HepG2 (cell line): ENCODE data around the gene PTX4. TPM values are rescaled to one million over a fixed set of nuclear protein-coding genes. Genes with fewer than 3 reads are reported as not detected.

Source experiments
- ATAC-seq: fragments of 200-7000 bp; cut with Tn5 transposase; 3 replicates; pipeline ENCODE4 v1.9.1; 2020; ENCODE audit warnings: mild to moderate bottlenecking, moderate library complexity
- BruUV-seq: library from RNA; stranded (reverse); fragments of 400-500 nt; replicated peaks from 2 replicates; lab custom pipeline; 2021; lab: Mats Ljungman, UMichigan
- CTCF ChIA-PET: fragments of 300-600 bp; formaldehyde crosslinking; extraction: SDS; loops from one replicate; lab custom pipeline; 2021; ENCODE audit warnings: low total read pairs, inconsistent platforms, low intra/inter-chr PET ratio; lab: Yijun Ruan, JAX
- POLR2A ChIA-PET: fragments of 350-600 bp; sonication (Branson Sonifier 250); formaldehyde crosslinking; loops from one replicate; lab custom pipeline; 2020; ENCODE audit warnings: antibody characterized with exemption, inconsistent platforms; lab: Yijun Ruan, JAX
- DNase-seq: peaks from one replicate; pipeline ENCODE4 v3.0.0-alpha.2; 2015; ENCODE audit warnings: low spot score
- FAIRE-seq: peaks from 3 replicates; lab custom pipeline; 2011; peaks lifted over from hg19 to GRCh38; lab: Jason Lieb, UNC
- H2AFZ ChIP-seq: one replicate; pipeline ENCODE4 v1.6.1; 2011; ENCODE audit warnings: low read length, inconsistent platforms
- H3K27ac ChIP-seq: fragments of 300-600 bp; 3 replicates; pipeline ENCODE4 v1.8.0; 2011; ENCODE audit warnings: mixed run types, mild to moderate bottlenecking, mixed read lengths, low read length, inconsistent platforms; ENCODE audit not compliant: insufficient read depth; ENCODE audit errors: extremely low read length
- H3K27me3 ChIP-seq, 2 experiments: fragments of 200-600 bp in 1 of 2; 2 replicates in 1 of 2; 3 replicates in 1 of 2; pipeline versions ENCODE4 v1.6.0 to v1.8.0; 2011; ENCODE audit warnings: low read length in 2 of 2, mild to moderate bottlenecking in 2 of 2, moderate library complexity in 2 of 2, inconsistent platforms in 1 of 2; ENCODE audit not compliant: insufficient read depth in 2 of 2, control insufficient read depth in 1 of 2
- H3K36me3 ChIP-seq, 2 experiments: fragments of 200-600 bp in 1 of 2; replicated peaks in 1 of 2; 2 replicates in 1 of 2; 3 replicates in 1 of 2; pipeline versions ENCODE4 v1.5.1 to v1.8.0; 2011; ENCODE audit warnings: low read length in 2 of 2, inconsistent platforms in 1 of 2; ENCODE audit not compliant: insufficient read depth in 2 of 2, control insufficient read depth in 1 of 2
- H3K4me1 ChIP-seq: 2 replicates; pipeline ENCODE4 v1.5.1; 2012; ENCODE audit warnings: low read length, inconsistent platforms; ENCODE audit not compliant: insufficient read depth
- H3K4me2 ChIP-seq: 2 replicates; pipeline ENCODE4 v1.6.0; 2011; ENCODE audit warnings: low read depth, low read length, inconsistent platforms
- H3K4me3 ChIP-seq, 3 experiments: fragments of 200-600 bp in 1 of 3; sonication (generic), shearing (Covaris generic) in 1 of 3; replicated peaks in 1 of 3; 2 replicates each; pipeline ENCODE4 v1.5.1; 2011 to 2016; ENCODE audit warnings: low read length in 3 of 3, inconsistent platforms in 2 of 3, low read depth in 2 of 3, mild to moderate bottlenecking in 2 of 3, control low read depth in 1 of 3, mixed read lengths in 1 of 3; ENCODE audit not compliant: insufficient read depth in 1 of 3
- H3K79me2 ChIP-seq: one replicate; pipeline ENCODE4 v1.6.1; 2011; ENCODE audit warnings: low read length, inconsistent platforms; ENCODE audit not compliant: insufficient read depth
- H3K9ac ChIP-seq: 2 replicates; pipeline ENCODE4 v1.6.0; 2011; ENCODE audit warnings: mild to moderate bottlenecking, low read depth, low read length, inconsistent platforms; ENCODE audit not compliant: insufficient read depth
- H3K9me3 ChIP-seq: 2 replicates; pipeline ENCODE4 v1.5.1; 2012; ENCODE audit warnings: mild to moderate bottlenecking, low read length
- H4K20me1 ChIP-seq: 2 replicates; pipeline ENCODE4 v1.6.0; 2011; ENCODE audit warnings: inconsistent platforms, mild to moderate bottlenecking, low read length, moderate library complexity; ENCODE audit not compliant: insufficient read depth
- AKAP8 ChIP-seq: sonication (generic); formaldehyde crosslinking; IDR thresholded peaks from 2 replicates; pipeline ENCODE4 v1.5.1; 2020; ENCODE audit warnings: mild to moderate bottlenecking, missing genetic modification reagents
- ATF3 ChIP-seq: sonication (generic); formaldehyde crosslinking; IDR thresholded peaks from 2 replicates; pipeline ENCODE4 v1.4.0; 2020; ENCODE audit warnings: missing genetic modification reagents
- CENPX ChIP-seq: sonication (generic); formaldehyde crosslinking; IDR thresholded peaks from 2 replicates; pipeline ENCODE4 v1.9.0; 2021; ENCODE audit warnings: mild to moderate bottlenecking, missing genetic modification reagents, moderate library complexity
- DNMT1 ChIP-seq: sonication (generic); formaldehyde crosslinking; IDR thresholded peaks from 2 replicates; pipeline ENCODE4 v1.5.1; 2020; ENCODE audit warnings: mild to moderate bottlenecking, missing genetic modification reagents
- ETV5 ChIP-seq: IDR thresholded peaks from 2 replicates; pipeline ENCODE4 v1.6.1; 2018; ENCODE audit warnings: missing biosample characterization, missing genetic modification reagents, inconsistent platforms, borderline replicate concordance
- HNF1B ChIP-seq: sonication (generic); formaldehyde crosslinking; IDR thresholded peaks from 2 replicates; pipeline ENCODE4 v1.5.1; 2020; ENCODE audit warnings: mild to moderate bottlenecking, moderate library complexity, missing genetic modification reagents
- ISL2 ChIP-seq: sonication (generic); formaldehyde crosslinking; IDR thresholded peaks from 2 replicates; pipeline ENCODE4 v1.5.0; 2020; ENCODE audit warnings: missing genetic modification reagents
- KDM6A ChIP-seq: IDR thresholded peaks from 2 replicates; pipeline ENCODE4 v1.6.1; 2016; ENCODE audit warnings: low read depth
- PHF21A ChIP-seq: sonication (generic); formaldehyde crosslinking; IDR thresholded peaks from 2 replicates; pipeline ENCODE4 v1.5.0; 2020; ENCODE audit warnings: mild to moderate bottlenecking, missing genetic modification reagents
- PRDM10 ChIP-seq: sonication (generic); formaldehyde crosslinking; IDR thresholded peaks from 2 replicates; pipeline ENCODE4 v1.4.0; 2020; ENCODE audit warnings: low read depth, missing genetic modification reagents
- RNF2 ChIP-seq: fragments of 450-650 bp; conservative IDR thresholded peaks from 2 replicates; pipeline ENCODE4 v1.6.1; 2016; ENCODE audit warnings: low read depth
- ZNF160 ChIP-seq: sonication (generic); formaldehyde crosslinking; IDR thresholded peaks from 2 replicates; pipeline ENCODE4 v1.8.0; 2022; ENCODE audit warnings: mild to moderate bottlenecking, inconsistent platforms, missing genetic modification reagents
- ZNF33B ChIP-seq: sonication (generic); formaldehyde crosslinking; IDR thresholded peaks from 2 replicates; pipeline ENCODE4 v1.5.1; 2020; ENCODE audit warnings: mild to moderate bottlenecking, missing genetic modification reagents
- ZNF441 ChIP-seq: sonication (generic); formaldehyde crosslinking; IDR thresholded peaks from 2 replicates; pipeline ENCODE4 v1.7.0; 2021; ENCODE audit warnings: missing genetic modification reagents, borderline replicate concordance
- WGBS: methylation state at CpG from one replicate; pipeline ENCODE4 v1.1.6; 2017; ENCODE audit warnings: low lambda C conversion rate; 5-methylcytosine and 5-hydroxymethylcytosine counted together
- in situ Hi-C: cut with HindIII; loops from 2 replicates; pipeline ENCODE4 v1.10.0; 2017; ENCODE audit warnings: low pct_unique_long_range_greater_than_20kb; ENCODE audit not compliant: extremely low pct_ligation_motif_present
- intact Hi-C: fragments of 100-400 bp; cut with micrococcal nuclease; formaldehyde crosslinking; loops from one replicate; pipeline ENCODE4 v1.10.0; 2022; ENCODE audit not compliant: unreplicated experiment
- polyA plus RNA-seq, 8 experiments: library from polyadenylated mRNA; depleted of rRNA in 3 of 8; stranded (reverse) in 7 of 8; unstranded in 1 of 8; fragments of >200 nt; fragmentation: Illumina TruSeq in 4 of 8; extraction: Trizol in 4 of 8; gene quantifications; 2 replicates each; pipeline versions ENCODE4 v1.2.1 to v1.2.3, GENCODE V29; 2011 to 2016; ENCODE audit warnings: low read depth in 4 of 8, missing spikeins in 1 of 8, mixed read lengths in 1 of 8; ENCODE audit not compliant: insufficient read depth in 1 of 8
- total RNA-seq, 5 experiments: library from RNA; depleted of rRNA; stranded (reverse); fragments of >200 nt; fragmentation: Illumina TruSeq; extraction: Trizol; gene quantifications; 2 replicates each; pipeline ENCODE4 v1.2.3, GENCODE V29; 2016; ENCODE audit warnings: low read depth in 1 of 5
- TF ChIP-seq, protein P1 (sequence below): IDR thresholded peaks from 2 replicates; pipeline ENCODE4 v1.6.1; 2016; ENCODE audit warnings: missing biosample characterization, missing genetic modification reagents, low read depth

PTX4 gene
- total and polyA plus RNA-seq, 2 of the 13 experiments (the other 11 are each of a cell fraction or from before 2014, with no cell fraction given): 0.04 TPM; not detected in 1

GRCh38 chr16:1496464-1496863, 7.7 kb upstream of the PTX4 start:
- Histone ChIP-seq H3K4me3 (no peak overlapping the region), H3K27me3 (no peaks in the 10 kb centered on the region; a peak in 1 of 5 replicates), H3K9ac (no peak overlapping the region), H3K4me1 (peaks cover 23% of the 10 kb centered on the region), H3K36me3 (peaks cover 4 to 23% of the 10 kb centered on the region in 2 experiments; a peak in 2 of 5 replicates), H2AFZ (no peak overlapping the region), H3K27ac (no peak overlapping the region), H3K9me3 (no peaks in the 10 kb centered on the region), H3K79me2 (peaks cover 3% of the 10 kb centered on the region), H4K20me1 (no peaks in the 10 kb centered on the region), H3K4me2 (no peak overlapping the region)
- DNase-seq (no peak), ATAC-seq (no peak), FAIRE-seq (no peak)
- ChIA-PET POLR2A (no interaction called here), CTCF (no interaction called here)
- BruUV-seq: no TSS peak
- intact Hi-C loops: no loop called here
- 95% methylated on average over 25 of the region's 25 CpGs for WGBS
- in situ Hi-C loops: no loop called here
- TF ChIP-seq AKAP8 (CRISPR knock-in tag) (no peak), ZNF33B (CRISPR knock-in tag) (no peak), HNF1B (CRISPR knock-in tag) (no peak), ISL2 (CRISPR knock-in tag) (no peak), RNF2 (no peak), KDM6A (CRISPR knock-in tag) (no peak), PHF21A (CRISPR knock-in tag) (no peak), ZNF441 (CRISPR knock-in tag) (no peak), ATF3 (CRISPR knock-in tag) (no peak), ETV5 (CRISPR knock-in tag) (no peak), CENPX (CRISPR knock-in tag) (no peak), ZNF160 (CRISPR knock-in tag) (no peak), PRDM10 (CRISPR knock-in tag) (no peak), DNMT1 (CRISPR knock-in tag) (no peak)
- TF ChIP-seq, protein P1, sequence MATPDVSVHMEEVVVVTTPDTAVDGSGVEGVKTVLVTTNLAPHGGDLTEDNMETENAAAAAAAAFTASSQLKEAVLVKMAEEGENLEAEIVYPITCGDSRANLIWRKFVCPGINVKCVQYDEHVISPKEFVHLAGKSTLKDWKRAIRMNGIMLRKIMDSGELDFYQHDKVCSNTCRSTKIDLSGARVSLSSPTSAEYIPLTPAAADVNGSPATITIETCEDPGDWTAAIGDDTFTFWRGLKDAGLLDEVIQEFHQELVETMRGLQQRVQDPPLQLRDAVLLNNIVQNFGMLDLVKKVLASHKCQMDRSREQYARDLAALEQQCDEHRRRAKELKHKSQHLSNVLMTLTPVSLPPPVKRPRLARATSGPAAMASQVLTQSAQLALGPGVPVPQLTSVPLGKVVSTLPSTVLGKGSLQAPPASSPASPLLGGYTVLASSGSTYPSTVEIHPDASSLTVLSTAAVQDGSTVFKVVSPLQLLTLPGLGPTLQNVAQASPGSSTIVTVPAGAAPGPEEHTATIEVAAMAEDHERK (CRISPR knock-in tag): no peak
